Thyroid gland (tissue), 4 donors: Measurements from ENCODE around the gene RNF115.
"Not testable (repeated sequence)": the region's sequence is repeated elsewhere in the genome, so short reads cannot be mapped to it uniquely, and the experiment has no call there.

ENCODE experiments used
- CTCF ChIP-seq, 6 experiments: fragments of 200-600 bp in 3 of 6; fragments of 450-650 bp in 3 of 6; sonication (generic) in 3 of 6; IDR thresholded peaks; one replicate each; pipeline ENCODE4 v1.5.1; 2016 to 2019; ENCODE audit warnings: antibody characterized with exemption in 6 of 6, mild to moderate bottlenecking in 2 of 6, inconsistent platforms in 1 of 6, moderate library complexity in 1 of 6
- POLR2A ChIP-seq, 2 donors: fragments of 450-650 bp; IDR thresholded peaks; one replicate each; pipeline ENCODE4 v1.6.1; 2017; ENCODE audit warnings: antibody characterized with exemption in 2 of 2, mild to moderate bottlenecking in 2 of 2, moderate library complexity in 1 of 2

- not testable (repeated sequence) for TF ChIP-seq CTCF, POLR2A (IDR thresholded peaks at IDR 0.05)
Measured at GRCh38 chr1:145762001-145762400, 61.9 kb downstream of the RNF115 start.
